Myocyte (in vitro differentiated cells): ENCODE results near the gene YARS2. TPM values are rescaled to one million over a fixed set of nuclear protein-coding genes. Genes with fewer than 3 reads are reported as not detected.

Experiments
- DNase-seq: peaks from one replicate; pipeline ENCODE4 v3.0.0-alpha.2; 2012; ENCODE audit warnings: low read depth
- polyA plus RNA-seq: library from polyadenylated mRNA; unstranded; fragments of >200 nt; gene quantifications from one replicate; pipeline ENCODE4 v1.2.1, GENCODE V29; 2012; ENCODE audit warnings: missing spikeins
- total RNA-seq: library from RNA; depleted of rRNA; stranded (reverse); fragments of >200 nt; gene quantifications from 2 replicates; pipeline ENCODE4 v1.2.3, GENCODE V29; 2014

YARS2 gene
- total RNA-seq: 22.4 and 37.0 TPM in 2 replicates
- polyA plus RNA-seq: 11.8 TPM

GRCh38 chr12:32755654-32756475, at the start of gene YARS2:
TSS of gene YARS2 (minus strand) at chr12:32755897. CDS start at chr12:32755874, 23 bp downstream.
- DNase-seq: peak; percentile 99

- no peak for DNase-seq
Measured at GRCh38 chr12:32804301-32804700, 48.6 kb upstream of the YARS2 start.

DNA sequence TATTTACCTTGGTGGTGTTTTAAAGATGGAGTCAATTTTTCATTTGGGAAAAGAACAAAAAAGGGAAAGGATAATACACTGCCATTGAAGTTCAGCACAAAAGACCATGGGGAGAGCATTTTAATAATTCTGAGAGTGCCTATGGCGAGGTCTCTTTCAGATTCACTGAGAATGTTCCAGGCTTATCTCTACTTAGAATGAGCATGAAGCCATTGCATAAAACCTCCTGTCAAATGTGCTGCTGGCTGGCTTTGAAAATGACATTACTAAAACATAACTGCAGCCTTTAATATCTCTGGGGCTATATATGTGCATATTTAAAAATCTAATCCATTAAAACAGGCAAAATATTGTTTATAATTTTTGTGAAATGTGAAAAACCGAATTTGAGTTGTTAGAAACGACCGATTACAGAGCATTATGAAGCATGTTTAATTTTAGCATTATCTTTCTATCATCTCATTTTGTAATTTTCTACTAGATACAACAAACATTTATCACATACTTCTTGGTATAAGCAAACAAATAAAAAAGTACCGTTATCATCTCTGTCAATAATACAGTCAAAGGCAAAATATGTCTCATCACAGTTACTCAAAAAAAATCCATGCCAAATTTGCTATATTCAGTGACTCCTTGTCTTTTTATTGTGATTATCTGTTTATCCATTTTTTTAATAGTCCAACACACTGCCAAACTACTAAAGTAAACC, 45.7 kb upstream of the YARS2 start:
- DNase-seq: no peak

GRCh38 chr12:32794281-32794680, 38.6 kb upstream of the YARS2 start:
- DNase-seq: no peak

- DNase-seq: no peak
Measured at GRCh38 chr12:32789916-32790315, 34.2 kb upstream of the YARS2 start.

- DNase-seq: no peak
Measured at GRCh38 chr12:32789446-32789845, 33.7 kb upstream of the YARS2 start.

DNA sequence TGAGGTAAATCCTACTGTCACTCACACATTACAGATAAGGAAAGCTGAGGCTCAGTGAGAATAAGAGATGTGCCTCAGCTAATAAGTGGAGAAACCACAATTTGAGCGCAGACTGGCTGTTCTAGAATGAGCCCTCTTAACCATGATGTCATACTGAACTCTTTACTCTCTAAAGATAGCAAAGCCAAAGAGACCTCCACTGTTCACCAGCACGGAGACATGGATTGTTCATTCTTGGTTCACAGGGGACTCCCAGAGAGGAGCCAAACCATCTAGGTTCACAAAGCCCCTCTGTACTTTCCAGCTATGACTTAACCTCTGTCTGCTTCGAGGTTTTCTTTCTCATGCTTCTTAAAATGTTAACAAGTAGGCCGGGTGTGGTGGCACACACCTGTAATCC, 32.7 kb upstream of the YARS2 start:
- no peak for DNase-seq

DNA sequence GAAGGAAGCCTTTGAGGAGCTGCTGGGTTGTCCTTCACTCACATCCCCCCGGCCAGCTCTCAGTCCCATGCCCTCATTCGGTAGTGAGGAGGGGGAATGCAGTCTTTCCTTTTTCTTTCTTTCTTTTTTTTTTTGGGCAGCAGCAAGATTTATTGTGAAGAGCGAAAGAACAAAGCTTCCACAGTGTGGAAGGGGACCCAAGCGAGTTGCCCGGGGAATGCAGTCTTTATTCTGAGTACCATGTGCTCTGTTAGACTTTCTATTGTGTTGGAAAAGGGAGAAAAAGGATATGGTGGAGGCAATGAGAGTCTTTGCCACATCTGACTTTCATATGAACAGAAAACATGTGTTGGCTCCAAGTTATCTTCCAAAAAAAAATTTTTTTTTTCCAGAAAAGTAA, 29.9 kb upstream of the YARS2 start:
- no peak for DNase-seq

GRCh38 chr12:32783029-32783428, 27.3 kb upstream of the YARS2 start:
- DNase-seq: no peak

- DNase-seq: no peak
Measured at GRCh38 chr12:32780071-32780470, 24.4 kb upstream of the YARS2 start.

- DNase-seq: no peak
Measured at GRCh38 chr12:32777691-32778175, 22.0 kb upstream of the YARS2 start.

GRCh38 chr12:32777159-32777558, 21.5 kb upstream of the YARS2 start:
- DNase-seq: no peak

DNA sequence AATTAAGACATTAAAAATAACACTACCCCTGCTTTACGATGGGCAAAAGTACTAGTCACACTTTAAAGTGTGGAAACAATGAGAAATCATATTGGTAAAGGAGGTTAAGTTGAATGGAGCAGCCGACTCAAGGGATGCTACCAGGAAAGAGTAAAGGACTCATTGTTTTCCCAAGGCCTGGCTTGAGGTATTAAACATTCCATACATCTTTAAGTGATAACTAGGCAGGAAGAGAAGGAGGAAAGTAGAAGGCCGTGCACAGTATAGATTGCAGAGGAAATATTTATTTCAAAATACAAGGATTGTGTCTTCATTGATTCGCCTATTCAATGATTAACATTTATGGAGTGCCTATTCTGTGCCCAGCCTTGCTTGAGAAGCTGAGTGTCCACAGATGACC, 20.6 kb upstream of the YARS2 start:
- no peak for DNase-seq

- DNase-seq: no peak
Measured at GRCh38 chr12:32773691-32774090, 18.0 kb upstream of the YARS2 start.

GRCh38 chr12:32770141-32770540, 14.4 kb upstream of the YARS2 start:
- peak; percentile 22 for DNase-seq

DNA sequence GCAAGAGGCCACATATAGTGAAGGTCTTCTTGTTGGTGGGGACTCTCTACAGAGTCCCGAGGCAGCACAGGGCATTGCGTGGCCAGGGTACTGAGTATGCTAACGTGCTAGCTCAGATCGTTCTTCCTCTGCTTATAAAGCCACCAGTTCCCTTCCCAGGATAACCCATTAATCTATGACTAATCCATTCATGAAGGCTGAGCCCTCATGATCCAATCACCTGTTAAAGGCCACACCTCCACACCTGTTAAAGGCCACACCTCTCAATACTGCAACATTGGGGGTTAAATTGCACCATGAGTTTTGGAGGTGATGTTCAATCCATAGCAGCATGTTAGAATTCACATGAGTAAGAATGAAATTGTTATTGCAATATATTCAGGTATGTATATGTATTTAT, 12.8 kb upstream of the YARS2 start:
- no peak for DNase-seq

DNA sequence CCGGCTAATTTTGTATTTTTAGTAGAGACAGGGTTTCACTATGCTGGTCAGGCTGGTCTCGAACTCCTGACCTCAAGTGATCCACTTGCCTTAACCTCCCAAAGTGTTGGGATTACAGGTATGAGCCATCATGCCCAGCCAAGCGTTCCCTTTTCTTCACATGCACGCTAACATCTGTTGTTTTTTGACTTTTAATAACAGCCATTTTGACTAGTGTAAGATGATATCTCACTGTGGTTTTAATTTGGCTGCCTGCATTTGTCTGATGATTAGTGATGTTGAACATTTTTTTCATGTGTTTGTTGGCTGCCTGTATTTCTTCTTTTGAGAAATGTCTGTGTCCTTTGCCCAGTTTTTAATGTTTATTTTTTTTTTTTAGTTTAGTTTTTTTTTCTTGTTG, 10.2 kb upstream of the YARS2 start:
- DNase-seq: peak; percentile 87

DNA sequence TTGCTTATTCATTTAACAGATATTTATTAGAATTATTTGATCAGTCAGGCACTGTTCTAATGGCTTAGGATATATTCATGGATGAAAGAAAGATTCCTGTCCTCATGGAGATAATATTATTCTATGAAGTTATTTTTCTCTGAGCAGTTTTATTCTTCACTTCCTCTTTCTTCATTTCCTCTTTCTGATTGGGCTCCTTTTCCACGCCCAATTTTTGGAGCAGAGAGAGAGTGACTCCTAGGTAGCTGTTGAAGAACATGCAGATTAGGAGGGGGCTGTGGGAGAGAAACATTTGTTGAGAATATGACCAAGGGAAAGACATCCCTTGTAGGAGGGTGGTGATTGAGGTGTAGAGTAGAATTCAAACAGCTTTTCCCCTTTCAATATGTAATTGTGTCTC, 6.0 kb upstream of the YARS2 start:
- no peak for DNase-seq

DNA sequence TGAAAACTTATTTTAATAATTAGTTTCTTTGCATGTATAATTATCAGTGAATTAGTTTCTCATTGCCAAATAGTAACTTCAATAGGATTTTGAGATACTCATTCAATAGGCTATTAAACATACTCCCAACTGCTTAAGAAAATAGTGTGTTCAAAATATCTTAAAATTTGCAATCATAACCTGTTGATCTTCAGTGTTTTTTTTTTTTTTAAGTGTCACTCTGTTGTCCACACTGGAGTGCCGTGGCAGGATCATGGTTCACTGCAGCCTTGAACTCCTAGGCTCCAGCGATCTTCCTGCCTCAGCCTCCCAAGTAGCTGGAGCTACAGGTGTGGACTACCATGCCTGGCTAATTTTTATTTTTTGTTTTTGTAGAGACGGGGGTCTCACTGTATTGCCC, 1.5 kb upstream of the YARS2 start:
- DNase-seq: no peak

GRCh38 chr12:32756476-32757066, 874 bp upstream of the YARS2 start:
- peak; percentile 35 for DNase-seq

DNA sequence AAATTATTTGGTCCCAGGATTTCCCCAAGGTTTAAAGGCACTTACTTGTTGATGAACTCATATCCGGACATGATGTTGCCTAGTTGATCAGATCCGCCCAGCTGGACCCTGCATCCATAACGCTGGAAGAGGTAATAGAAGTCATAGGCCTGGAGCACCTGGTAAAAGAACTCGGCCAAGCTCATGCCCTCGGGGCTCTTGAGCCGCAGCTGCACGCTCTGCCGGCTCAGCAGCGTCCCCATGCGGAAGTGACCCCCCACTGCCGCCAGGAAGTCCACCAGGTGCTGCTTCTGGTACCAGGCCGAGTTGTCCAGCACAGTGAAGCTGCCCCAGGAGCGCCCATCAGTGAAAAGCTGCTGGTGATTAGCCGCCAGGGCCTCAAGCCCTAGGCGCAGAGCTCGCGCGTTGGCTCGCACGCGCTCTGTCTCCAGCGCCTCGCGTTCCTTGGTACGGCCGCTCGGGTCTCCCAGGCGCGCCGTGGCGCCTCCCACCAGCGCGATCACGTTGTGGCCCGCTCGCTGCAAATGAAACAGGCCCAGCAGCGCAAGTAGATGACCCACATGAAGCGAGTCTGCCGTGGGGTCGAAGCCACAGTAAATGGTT, 545 bp downstream of the YARS2 start:
- peak; percentile 80 for DNase-seq

- no peak for DNase-seq
Measured at GRCh38 chr12:32754111-32754510, 1.6 kb downstream of the YARS2 start.
